Ramos (cell line): ENCODE measurements around the gene EOMES.

Experiments used
- in situ Hi-C: fragments of 300-500 bp; cut with MboI; formaldehyde crosslinking; loops from one replicate; pipeline ENCODE4 v1.14.3; 2022; ENCODE audit warnings: low sequenced_read_pairs; ENCODE audit not compliant: unreplicated experiment

The EOMES gene

DNA sequence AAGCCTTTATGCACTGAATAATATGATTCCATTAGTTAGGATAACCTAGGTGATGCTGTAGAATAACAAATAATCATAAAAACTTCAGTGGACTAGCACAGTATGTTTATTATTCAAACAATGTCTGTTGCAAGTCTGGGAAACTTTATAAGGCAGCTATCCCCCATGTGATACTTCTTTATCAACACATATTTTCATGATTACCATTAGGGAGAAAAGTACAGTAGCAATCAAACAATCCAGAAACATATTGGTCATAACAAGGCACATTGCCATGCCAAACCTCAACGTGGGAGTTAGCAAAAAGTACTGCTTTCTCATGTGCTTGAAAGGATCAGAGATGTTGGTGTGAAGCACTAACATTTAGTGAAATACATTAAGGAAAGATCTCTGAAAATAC is 35.5 kb downstream of the EOMES start:
- in situ Hi-C loops = no loop called here

DNA sequence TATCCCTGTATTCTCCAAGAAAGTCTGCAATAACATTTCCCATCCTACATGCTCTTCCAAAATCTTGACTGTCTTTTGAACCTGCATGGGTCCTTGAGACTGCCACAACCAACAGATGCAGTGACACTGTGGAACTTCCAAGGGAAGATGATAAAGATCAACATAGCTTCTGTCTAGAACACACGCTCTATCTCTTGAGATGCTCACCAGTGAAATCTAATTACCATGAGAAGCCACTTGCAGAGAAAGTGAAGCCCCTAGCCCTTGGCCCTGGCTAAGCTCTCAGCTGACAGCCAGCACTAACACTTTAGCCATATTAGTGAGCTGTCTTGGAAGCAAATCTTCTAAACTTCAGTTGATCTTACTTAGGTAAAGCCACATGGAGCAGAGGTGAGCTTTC is 36.6 kb downstream of the EOMES start:
- in situ Hi-C loops = no loop called here

DNA sequence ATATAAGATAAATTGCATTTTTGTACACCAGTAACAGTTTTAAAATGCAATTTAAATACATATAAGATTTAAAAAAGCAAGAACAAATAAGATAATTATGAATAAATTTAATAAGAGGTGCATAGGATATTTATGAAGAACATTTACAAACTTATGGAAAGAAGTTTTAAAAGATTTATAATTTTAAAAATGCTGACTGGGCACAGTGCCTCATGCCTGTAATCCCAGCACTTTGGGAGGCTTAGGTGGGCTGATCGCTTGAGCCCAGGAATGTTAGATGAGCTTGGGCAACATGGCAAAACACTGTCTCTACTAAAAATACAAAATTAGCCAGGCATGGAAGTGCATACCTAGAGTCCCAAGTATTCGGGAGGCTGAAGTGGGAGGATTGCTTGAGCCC is 37.8 kb downstream of the EOMES start:
- in situ Hi-C loops = no loop called here

DNA sequence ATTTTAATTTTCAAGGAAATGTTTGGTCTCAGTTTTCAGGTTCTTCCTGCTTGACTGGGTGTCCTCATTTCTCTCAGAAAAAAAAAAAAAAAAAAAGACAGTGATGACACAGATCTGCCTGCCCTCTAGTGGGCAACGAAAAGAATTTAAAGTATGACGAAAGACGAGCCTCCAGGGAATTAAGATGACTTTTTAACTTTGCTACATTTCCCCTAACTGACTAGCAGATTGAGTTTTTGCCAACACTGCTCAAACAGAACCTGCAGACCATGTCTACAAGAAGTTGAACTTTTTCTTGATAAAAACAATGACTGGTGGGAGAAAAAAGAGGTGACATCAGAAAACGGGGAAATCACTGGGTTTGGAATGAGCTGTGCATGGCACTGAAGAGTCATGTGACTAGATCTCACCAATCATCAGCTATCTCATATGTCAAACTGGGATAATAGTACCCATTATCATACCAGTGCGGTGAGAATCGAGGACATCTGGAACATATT is 40.8 kb downstream of the EOMES start:
- in situ Hi-C loops = no loop called here

DNA sequence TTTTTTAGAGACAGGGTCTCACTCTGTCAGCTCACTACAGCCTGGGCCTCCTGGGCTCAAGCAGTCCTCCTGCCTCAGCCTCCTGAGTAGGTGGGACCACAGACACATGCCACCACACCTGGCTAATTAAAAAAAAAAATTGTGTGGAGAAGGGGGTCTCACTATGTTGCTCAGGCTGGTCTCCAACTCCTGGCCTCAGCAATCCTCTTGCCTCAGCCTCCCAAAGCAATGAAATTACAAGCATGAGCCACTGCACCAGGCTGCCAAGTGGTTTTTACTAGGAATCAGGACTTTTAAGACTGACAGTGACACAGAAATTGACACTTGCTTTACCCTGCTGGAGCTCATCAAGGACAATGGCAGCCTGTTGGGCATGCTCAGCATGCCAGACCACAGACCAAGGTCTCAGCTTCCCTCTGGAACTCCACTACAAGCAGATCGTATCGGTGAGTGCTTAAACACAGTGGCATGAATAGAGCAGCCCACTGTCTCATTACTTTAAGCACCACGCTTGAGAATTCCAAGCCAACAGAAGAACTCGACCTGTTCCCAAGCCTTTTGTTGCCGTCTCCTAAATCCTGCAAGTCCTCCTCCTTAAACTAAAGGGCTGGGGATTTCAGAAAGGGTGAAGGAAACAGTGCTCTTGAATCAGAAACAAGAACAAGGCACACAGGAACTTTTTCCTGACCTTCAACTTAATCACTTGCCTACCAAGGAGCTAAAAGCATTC is 41.4 kb downstream of the EOMES start:
- in situ Hi-C loops = no loop called here

DNA sequence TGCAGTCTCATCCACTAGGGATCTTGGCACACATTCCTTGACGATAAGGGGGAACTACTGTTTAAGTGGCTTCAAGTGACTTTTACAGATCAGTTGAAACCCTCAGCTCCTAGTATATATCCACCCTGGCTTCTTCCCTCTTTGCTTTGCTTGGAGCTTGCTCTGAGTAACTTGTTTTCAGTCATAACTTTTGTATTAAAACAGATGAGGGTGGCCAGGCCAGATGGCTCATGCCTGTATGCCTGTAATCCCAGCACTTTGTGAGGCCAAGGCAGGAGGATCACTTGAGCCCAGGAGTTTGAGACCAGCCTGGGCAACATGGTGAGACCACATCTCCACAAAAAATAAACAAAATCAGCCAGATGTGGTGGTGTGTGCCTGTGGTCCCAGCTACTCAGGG is 42.4 kb downstream of the EOMES start:
- in situ Hi-C loops = no loop called here

DNA sequence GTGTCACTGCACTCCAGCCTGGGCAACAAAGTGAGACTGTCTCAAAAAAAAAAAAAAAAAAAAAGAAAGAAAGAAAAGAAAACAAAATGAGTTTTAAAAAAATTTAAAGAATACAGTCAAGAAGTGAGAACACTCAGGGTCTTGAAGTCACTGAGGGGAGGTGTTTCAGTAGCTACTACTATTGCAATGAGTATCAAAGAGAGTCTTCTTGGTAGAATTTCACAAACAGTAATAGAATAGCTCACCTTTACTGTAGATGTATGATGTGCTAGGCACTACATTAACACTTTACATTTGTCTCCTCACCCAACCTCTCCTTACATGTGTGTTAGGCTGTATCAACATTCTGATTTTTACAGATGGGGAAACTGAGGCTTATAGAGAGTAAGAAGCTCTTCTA is 43.9 kb downstream of the EOMES start:
- in situ Hi-C loops = no loop called here

DNA sequence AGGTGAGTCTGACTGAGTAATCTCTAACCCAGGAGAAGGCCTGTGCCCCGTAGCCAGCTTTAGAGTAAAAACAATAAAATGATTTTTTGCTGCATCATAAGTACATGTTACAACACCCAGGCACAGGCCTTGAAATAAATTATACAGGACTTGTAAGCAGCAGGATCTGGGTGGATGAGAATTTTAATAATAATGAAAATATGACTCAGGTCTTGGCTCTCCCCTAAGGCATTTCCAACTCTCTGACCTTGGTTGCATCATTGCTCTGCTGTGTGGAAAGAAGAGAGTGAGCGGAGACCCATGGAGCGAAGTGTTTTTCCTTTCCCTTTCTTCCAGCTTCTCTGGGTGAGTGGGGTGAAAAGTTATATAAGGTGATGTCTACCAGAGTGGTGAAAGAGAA is 44.6 kb downstream of the EOMES start:
- in situ Hi-C loops = no loop called here

DNA sequence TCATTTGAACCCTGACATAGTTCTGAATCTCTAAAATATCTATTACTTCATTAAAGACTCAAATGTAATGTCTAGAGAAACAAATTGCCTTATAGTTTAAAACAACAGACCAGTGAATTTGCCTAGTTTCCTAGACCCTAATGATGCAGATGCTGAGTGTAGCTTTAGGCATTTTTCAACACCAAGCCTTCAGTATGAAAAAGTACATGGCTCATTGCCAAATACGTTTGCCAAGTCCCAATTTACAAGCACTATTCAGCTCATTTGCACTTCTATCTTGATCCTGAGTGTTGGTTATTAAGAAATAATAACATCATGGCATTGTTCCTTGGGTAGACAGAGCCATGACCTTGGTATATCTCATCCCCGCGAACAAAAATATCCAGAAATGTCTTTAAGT is 46.8 kb downstream of the EOMES start:
- in situ Hi-C loops = no loop called here

DNA sequence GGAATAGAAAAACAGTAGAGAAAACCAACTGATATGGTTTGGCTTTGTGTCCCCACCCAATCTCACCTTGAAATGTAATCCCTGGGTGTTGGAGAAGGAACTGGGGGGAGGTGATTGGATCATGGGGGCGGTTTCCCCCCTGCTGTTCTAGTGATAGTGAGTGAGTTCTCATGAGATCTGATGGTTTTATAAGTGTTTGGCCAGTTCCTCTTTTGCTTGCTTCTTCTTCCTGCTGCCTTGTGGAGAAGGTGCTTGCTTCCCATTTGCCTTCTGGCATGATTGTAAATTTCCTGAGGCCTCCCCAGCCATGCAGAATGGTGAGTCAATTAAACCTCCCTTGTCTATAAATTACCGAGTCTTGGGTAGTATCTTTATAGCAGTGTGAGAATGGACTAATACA is 48.4 kb downstream of the EOMES start:
- in situ Hi-C loops = loop anchor here (25.0 kb wide), 2 partner anchors 336 to 536 kb away; no protein-coding TSS in a partner anchor

DNA sequence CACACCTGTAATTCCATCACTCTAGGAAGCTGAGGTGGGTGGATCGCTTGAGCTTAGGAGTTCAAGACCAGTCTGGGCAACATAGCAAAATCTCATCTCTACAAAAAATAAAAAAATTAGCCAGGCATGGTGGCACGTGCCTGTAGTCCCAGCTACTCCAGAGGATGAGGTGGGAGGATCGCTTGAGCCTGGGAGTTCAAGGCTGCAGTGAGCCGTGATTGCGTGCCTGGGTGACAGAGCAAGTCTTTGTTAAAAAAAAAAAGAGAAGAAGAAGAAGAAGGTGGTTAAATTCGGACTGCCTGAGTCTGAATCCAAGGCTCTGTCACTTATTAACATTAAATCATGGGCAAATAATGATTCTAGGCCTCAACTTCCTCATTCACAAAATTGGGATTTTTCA is 51.0 kb downstream of the EOMES start:
- in situ Hi-C loops = loop anchor here (25.0 kb wide), 2 partner anchors 334 to 534 kb away; no protein-coding TSS in a partner anchor

DNA sequence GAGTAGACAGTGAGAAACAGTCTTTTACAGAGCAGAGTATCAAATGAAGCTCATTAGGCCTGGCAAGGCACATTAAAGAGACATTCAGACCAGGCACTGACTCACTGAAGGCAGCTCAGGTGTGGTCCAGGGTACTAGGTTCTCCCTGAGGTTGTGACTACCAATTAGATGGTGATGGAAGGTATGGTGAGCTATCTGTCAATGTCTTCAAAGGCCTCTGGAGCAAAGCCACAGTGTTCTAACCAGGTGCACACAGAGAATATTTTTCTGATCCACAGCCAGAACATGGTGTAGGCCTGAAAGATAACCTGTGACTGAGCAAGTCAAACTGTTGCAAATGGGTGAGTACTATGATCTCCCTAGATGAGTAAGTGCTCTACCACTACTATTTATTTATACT is 51.5 kb downstream of the EOMES start:
- in situ Hi-C loops = loop anchor here (25.0 kb wide), 2 partner anchors 333 to 533 kb away; no protein-coding TSS in a partner anchor

DNA sequence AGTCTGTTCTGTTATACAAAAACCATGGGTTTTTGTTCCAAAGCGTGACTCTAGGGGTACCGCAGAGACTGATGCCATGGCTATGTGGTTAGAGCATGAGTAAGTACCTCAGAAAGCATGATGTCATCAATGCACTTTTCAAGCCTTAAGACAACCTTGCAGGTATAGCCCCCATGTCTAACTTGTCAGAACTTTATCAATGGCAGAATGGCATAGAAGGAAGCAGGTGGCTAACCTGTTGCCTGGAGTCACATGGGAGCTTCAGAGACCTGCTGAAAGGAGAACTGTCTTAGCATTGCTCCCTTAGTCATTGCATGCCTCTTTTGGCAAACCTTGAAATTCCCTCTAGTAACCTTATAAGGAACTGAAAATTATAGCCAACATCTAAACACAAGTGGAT is 52.5 kb downstream of the EOMES start:
- in situ Hi-C loops = loop anchor here (25.0 kb wide), 2 partner anchors 332 to 532 kb away; no protein-coding TSS in a partner anchor

DNA sequence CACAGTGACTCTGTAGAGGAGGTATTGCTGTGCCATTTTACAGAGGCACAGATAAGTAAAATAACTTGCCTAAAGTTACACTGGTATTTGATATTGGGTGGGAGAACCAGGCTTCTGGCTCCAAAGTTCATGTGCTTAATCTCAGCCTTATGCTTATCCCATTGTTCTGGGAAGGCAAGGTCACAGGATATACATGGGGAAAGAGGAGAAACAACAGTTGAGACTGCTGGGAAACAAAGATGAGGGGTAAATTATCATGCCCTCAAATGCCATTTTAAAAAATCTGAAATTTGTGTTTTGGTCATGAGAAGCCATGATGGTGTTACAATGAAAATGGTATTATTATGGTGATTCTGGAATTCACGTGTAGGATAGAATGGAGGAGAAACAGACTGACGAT is 54.4 kb downstream of the EOMES start:
- in situ Hi-C loops = loop anchor here (25.0 kb wide), 2 partner anchors 330 to 530 kb away; no protein-coding TSS in a partner anchor

DNA sequence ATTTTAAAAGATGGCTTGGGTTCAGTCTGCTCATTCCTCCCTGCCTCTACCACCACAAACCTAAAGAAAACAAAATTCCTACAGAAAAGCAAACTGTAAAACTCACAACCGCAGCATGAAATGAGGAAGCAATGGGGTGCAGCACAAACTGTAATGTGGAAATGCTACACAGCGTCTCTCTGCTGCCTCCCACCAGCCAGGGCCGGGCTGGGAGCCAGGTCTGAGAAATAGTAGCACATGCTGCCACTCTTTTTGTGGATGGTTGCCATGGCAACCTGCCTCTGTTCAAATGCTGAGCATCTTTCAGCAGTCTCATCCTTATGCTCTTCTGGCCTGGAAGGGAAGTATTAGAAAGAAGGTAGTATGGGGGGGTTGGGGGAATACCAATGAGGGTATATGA is 55.4 kb downstream of the EOMES start:
- in situ Hi-C loops = loop anchor here (25.0 kb wide), 2 partner anchors 329 to 529 kb away; no protein-coding TSS in a partner anchor

DNA sequence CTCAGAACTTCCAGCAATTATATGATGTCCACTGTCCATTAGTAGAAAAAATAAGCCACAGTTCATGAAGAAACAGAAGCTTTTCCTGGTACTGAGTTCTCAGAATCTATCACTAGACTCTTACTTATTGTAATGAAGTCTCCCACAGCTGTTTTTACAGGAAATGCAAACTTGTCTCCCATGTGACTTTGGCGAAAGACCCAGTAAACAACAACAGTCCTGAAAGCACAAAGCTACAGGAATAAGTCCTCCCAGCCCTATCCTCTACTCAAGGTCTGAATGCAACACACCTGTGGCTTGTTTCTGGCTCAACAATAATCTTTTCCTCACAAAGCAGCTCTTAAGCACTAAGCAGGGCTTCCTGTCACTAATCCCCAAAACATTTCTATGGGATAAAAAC is 55.9 kb downstream of the EOMES start:
- in situ Hi-C loops = loop anchor here (25.0 kb wide), 2 partner anchors 329 to 529 kb away; no protein-coding TSS in a partner anchor
